IMR-90 (cell line): ENCODE measurements around the gene PES1. TPM values are rescaled to one million over a fixed set of nuclear protein-coding genes. Genes with fewer than 3 reads are reported as not detected.

Source experiments
- ATAC-seq: fragments of 200-7000 bp; cut with Tn5 transposase; 2 replicates; pipeline ENCODE4 v1.9.1; 2020; ENCODE audit warnings: low read depth, mild to moderate bottlenecking, moderate library complexity
- BruUV-seq: library from RNA; stranded (reverse); fragments of 400-500 nt; replicated peaks from 2 replicates; lab custom pipeline; 2021; lab: Mats Ljungman, UMichigan
- CTCF ChIA-PET: fragments of 300-600 bp; formaldehyde crosslinking; extraction: SDS; loops from one replicate; lab custom pipeline; 2021; ENCODE audit warnings: antibody characterized with exemption; lab: Yijun Ruan, JAX
- POLR2A ChIA-PET: fragments of 300-600 bp; sonication (Branson Sonifier 250); formaldehyde crosslinking; loops from one replicate; lab custom pipeline; 2022; ENCODE audit warnings: antibody characterized with exemption; ENCODE audit not compliant: unreplicated experiment; lab: Charles Lee
- DNase-seq: peaks from one replicate; pipeline ENCODE4 v3.0.0; 2013
- H2AFZ ChIP-seq: replicated peaks from 2 replicates; pipeline ENCODE3; 2013; ENCODE audit warnings: low read length, mild to moderate bottlenecking; ENCODE audit not compliant: poor library complexity
- H2AK5ac ChIP-seq: 2 replicates; pipeline ENCODE4 v1.6.1; 2013; ENCODE audit warnings: low read depth, low read length, inconsistent platforms
- H2AK9ac ChIP-seq: replicated peaks from 2 replicates; pipeline ENCODE3; 2013; ENCODE audit warnings: mild to moderate bottlenecking, low read depth, low read length, moderate library complexity; ENCODE audit not compliant: poor library complexity
- H2BK120ac ChIP-seq: 2 replicates; pipeline ENCODE4 v1.6.1; 2013; ENCODE audit warnings: low read depth, low read length, inconsistent platforms
- H2BK15ac ChIP-seq: 3 replicates; pipeline ENCODE4 v1.6.1; 2013; ENCODE audit warnings: low read depth, low read length, inconsistent platforms
- H2BK20ac ChIP-seq: 2 replicates; pipeline ENCODE4 v1.6.1; 2013; ENCODE audit warnings: low read depth, mild to moderate bottlenecking, inconsistent platforms, low read length, moderate library complexity
- H2BK5ac ChIP-seq: 2 replicates; pipeline ENCODE4 v1.6.1; 2013; ENCODE audit warnings: mild to moderate bottlenecking, low read depth, low read length, inconsistent platforms; ENCODE audit not compliant: poor library complexity, severe bottlenecking
- H3K14ac ChIP-seq: replicated peaks from 2 replicates; pipeline ENCODE4 v1.6.1; 2013; ENCODE audit warnings: low read depth, low read length, inconsistent platforms
- H3K18ac ChIP-seq: 2 replicates; pipeline ENCODE4 v1.6.1; 2013; ENCODE audit warnings: low read depth, low read length, control low read depth
- H3K23ac ChIP-seq: 2 replicates; pipeline ENCODE4 v1.6.1; 2013; ENCODE audit warnings: low read depth, low read length, inconsistent platforms
- H3K27ac ChIP-seq: 2 replicates; pipeline ENCODE4 v1.5.1; 2013; ENCODE audit warnings: mild to moderate bottlenecking, control low read depth, low read length; ENCODE audit not compliant: insufficient read depth
- H3K27me3 ChIP-seq: 2 replicates; pipeline ENCODE4 v1.6.1; 2013; ENCODE audit warnings: low read length; ENCODE audit not compliant: control insufficient read depth, insufficient read depth
- H3K36me3 ChIP-seq: 2 replicates; pipeline ENCODE4 v1.6.1; 2013; ENCODE audit warnings: low read length, mixed read lengths; ENCODE audit not compliant: control insufficient read depth, insufficient read depth
- H3K4ac ChIP-seq: 2 replicates; pipeline ENCODE4 v1.6.1; 2013; ENCODE audit warnings: low read depth, low read length, inconsistent platforms
- H3K4me1 ChIP-seq: 2 replicates; pipeline ENCODE4 v1.6.1; 2013; ENCODE audit warnings: low read length, mixed read lengths; ENCODE audit not compliant: control insufficient read depth, insufficient read depth
- H3K4me2 ChIP-seq: 2 replicates; pipeline ENCODE4 v1.6.1; 2013; ENCODE audit warnings: low read depth, mild to moderate bottlenecking, control low read depth, low read length, moderate library complexity
- H3K4me3 ChIP-seq: 2 replicates; pipeline ENCODE4 v1.5.1; 2013; ENCODE audit warnings: low read depth, mild to moderate bottlenecking, control low read depth, low read length, moderate library complexity; ENCODE audit not compliant: insufficient read depth
- H3K56ac ChIP-seq: 2 replicates; pipeline ENCODE4 v1.6.1; 2013; ENCODE audit warnings: low read length, inconsistent platforms; ENCODE audit not compliant: insufficient read depth; ENCODE audit errors: extremely low read depth
- H3K79me1 ChIP-seq, 2 experiments: 2 replicates each; pipeline ENCODE4 v1.6.1; 2013; ENCODE audit warnings: low read length in 2 of 2, inconsistent platforms in 1 of 2, low read depth in 1 of 2
- H3K9ac ChIP-seq: 2 replicates; pipeline ENCODE4 v1.6.1; 2013; ENCODE audit warnings: low read depth, low read length, control low read depth
- H3K9me1 ChIP-seq: 2 replicates; pipeline ENCODE4 v1.6.1; 2013; ENCODE audit warnings: low read length, inconsistent platforms; ENCODE audit not compliant: insufficient read depth
- H3K9me3 ChIP-seq: 2 replicates; pipeline ENCODE4 v1.6.1; 2013; ENCODE audit warnings: low read length; ENCODE audit not compliant: control insufficient read depth, insufficient read depth
- H4K20me1 ChIP-seq: 2 replicates; pipeline ENCODE4 v1.6.1; 2013; ENCODE audit warnings: low read length, inconsistent platforms; ENCODE audit not compliant: insufficient read depth
- H4K5ac ChIP-seq: 2 replicates; pipeline ENCODE4 v1.6.1; 2013; ENCODE audit warnings: mild to moderate bottlenecking, low read depth, low read length, control low read depth
- H4K8ac ChIP-seq, 2 experiments: 2 replicates each; pipeline ENCODE4 v1.6.1; 2013; ENCODE audit warnings: low read depth in 2 of 2, low read length in 2 of 2, control low read depth in 1 of 2, inconsistent platforms in 1 of 2
- H4K91ac ChIP-seq: 2 replicates; pipeline ENCODE4 v1.6.1; 2013; ENCODE audit warnings: low read depth, low read length, inconsistent platforms; ENCODE audit not compliant: insufficient read depth
- BHLHE40 ChIP-seq: fragments of 150-350 bp; IDR thresholded peaks from 2 replicates; pipeline ENCODE4 v1.6.1; 2016; ENCODE audit warnings: mild to moderate bottlenecking, low read depth, low read length
- CEBPB ChIP-seq: IDR thresholded peaks from 2 replicates; pipeline ENCODE4 v1.6.1; 2012; ENCODE audit warnings: low read depth, low read length, improper control_type of control experiment
- CHD1 ChIP-seq: IDR thresholded peaks from 2 replicates; pipeline ENCODE4 v1.6.1; 2012; ENCODE audit warnings: low read depth, low read length, improper control_type of control experiment
- CTCF ChIP-seq: conservative IDR thresholded peaks from 2 replicates; pipeline ENCODE4 v1.5.1; 2012; ENCODE audit warnings: mild to moderate bottlenecking, low read depth, low read length, improper control_type of control experiment
- ELK1 ChIP-seq: fragments of 150-350 bp; IDR thresholded peaks from 2 replicates; pipeline ENCODE4 v1.6.1; 2016; ENCODE audit warnings: low read depth, mild to moderate bottlenecking, low read length, moderate library complexity, borderline replicate concordance
- MAZ ChIP-seq: IDR thresholded peaks from 2 replicates; pipeline ENCODE4 v1.6.1; 2012; ENCODE audit warnings: low read depth, mild to moderate bottlenecking, low read length, improper control_type of control experiment, moderate library complexity, borderline replicate concordance
- NFE2L2 ChIP-seq: fragments of 150-350 bp; IDR thresholded peaks from 2 replicates; pipeline ENCODE4 v1.6.1; 2016; ENCODE audit warnings: low read depth, mild to moderate bottlenecking, low read length
- POLR2A ChIP-seq: IDR thresholded peaks from 2 replicates; pipeline ENCODE4 v1.6.1; 2012; ENCODE audit warnings: mild to moderate bottlenecking, low read depth, low read length
- RAD21 ChIP-seq: IDR thresholded peaks from 2 replicates; pipeline ENCODE4 v1.6.1; 2012; ENCODE audit warnings: low read length, improper control_type of control experiment
- RCOR1 ChIP-seq: IDR thresholded peaks from 2 replicates; pipeline ENCODE4 v1.6.1; 2012; ENCODE audit warnings: mild to moderate bottlenecking, low read length, improper control_type of control experiment; ENCODE audit not compliant: insufficient replicate concordance
- RFX5 ChIP-seq: IDR thresholded peaks from 2 replicates; pipeline ENCODE4 v1.8.0; 2012; ENCODE audit warnings: low read depth, mild to moderate bottlenecking, low read length, moderate library complexity
- SMC3 ChIP-seq: fragments of 150-350 bp; IDR thresholded peaks from 2 replicates; pipeline ENCODE4 v1.6.1; 2016; ENCODE audit warnings: low read depth, mild to moderate bottlenecking, antibody characterized with exemption, low read length, moderate library complexity
- USF2 ChIP-seq: fragments of 150-350 bp; IDR thresholded peaks from 2 replicates; pipeline ENCODE4 v1.6.1; 2017; ENCODE audit warnings: mild to moderate bottlenecking, antibody characterized with exemption, low read length, low read depth
- WGBS, 2 experiments: methylation state at CpG; one replicate each; pipeline versions ENCODE4 v1.1.5 to v1.1.7; 2013; ENCODE audit warnings: missing lambda C conversion rate in 2 of 2; ENCODE audit not compliant: insufficient read length in 1 of 2; ENCODE audit errors: extremely low coverage in 2 of 2; 5-methylcytosine and 5-hydroxymethylcytosine counted together
- dilution Hi-C: fragments of 300-500 bp; cut with HindIII; formaldehyde crosslinking; loops from one replicate; pipeline ENCODE4 v1.14.3; 2018; ENCODE audit warnings: low sequenced_read_pairs; ENCODE audit not compliant: unreplicated experiment
- in situ Hi-C: fragments of 300-500 bp; cut with MboI; formaldehyde crosslinking; loops from 3 replicates; pipeline ENCODE4 v1.14.3; 2019; ENCODE audit warnings: low sequenced_read_pairs, inconsistent platforms, mixed read lengths
- intact Hi-C: fragments of 100-400 bp; cut with micrococcal nuclease; formaldehyde crosslinking; loops from 2 replicates; pipeline ENCODE4 v1.10.0; 2022
- polyA plus RNA-seq, 3 experiments: library from polyadenylated mRNA; depleted of rRNA; stranded (reverse); fragments of >200 nt; gene quantifications; 2 replicates each; pipeline ENCODE4 v1.2.3, GENCODE V29; 2012; ENCODE audit warnings: low replicate concordance in 1 of 3
- total RNA-seq: library from RNA; depleted of rRNA; stranded (reverse); fragments of >200 nt; gene quantifications from 2 replicates; pipeline ENCODE4 v1.2.3, GENCODE V29; 2012

The PES1 gene
- total and polyA plus RNA-seq, 2 of the 4 experiments (the other 2 are of a cell fraction), result 120 to 142 TPM

GRCh38 chr22:30552719-30553118, 39.0 kb downstream of the PES1 start:
- DNase-seq (no peak), ATAC-seq (no peak)
- H3K4me3 ChIP-seq, result no peak overlapping the region
- in situ Hi-C loops (no loop called here), intact Hi-C loops (no loop called here), dilution Hi-C loops (no loop called here)
- no peak overlapping the region for H2BK5ac ChIP-seq
- no peak overlapping the region for H4K8ac ChIP-seq
- ChIA-PET CTCF (no interaction called here), POLR2A (no interaction called here)
- H3K27me3 ChIP-seq, result peaks cover 30% of the 10 kb centered on the region
- no peak overlapping the region for H3K23ac ChIP-seq
- no CpG with 5 or more reads among the region's 1 CpG for WGBS, 2 experiments
- no peak overlapping the region for H2AK9ac ChIP-seq
- H2BK15ac ChIP-seq, result no peak overlapping the region
- no peak overlapping the region for H3K4me2 ChIP-seq
- H2AK5ac ChIP-seq, result no peak overlapping the region
- no peak overlapping the region for H3K14ac ChIP-seq
- H3K36me3 ChIP-seq, result no peaks in the 10 kb centered on the region
- no peak overlapping the region for H4K5ac ChIP-seq
- H2AFZ ChIP-seq, result no peak overlapping the region
- TF ChIP-seq USF2 (no peak), BHLHE40 (no peak), CHD1 (no peak), RCOR1 (no peak), ELK1 (no peak), CTCF (no peak), MAZ (no peak), NFE2L2 (no peak), CEBPB (no peak), RAD21 (no peak), RFX5 (no peak), SMC3 (no peak), POLR2A (no peak)
- H3K9ac ChIP-seq, result no peak overlapping the region
- H4K91ac ChIP-seq, result no peak overlapping the region
- no peak overlapping the region for H3K4ac ChIP-seq
- H3K9me1 ChIP-seq, result no peaks in the 10 kb centered on the region
- BruUV-seq, result no TSS peak
- H3K56ac ChIP-seq, result no peak overlapping the region
- H3K4me1 ChIP-seq, result no peaks in the 10 kb centered on the region
- no peak overlapping the region for H2BK120ac ChIP-seq
- H3K79me1 ChIP-seq, result no peaks in the 10 kb centered on the region
- no peaks in the 10 kb centered on the region for H3K9me3 ChIP-seq
- H4K20me1 ChIP-seq, result no peaks in the 10 kb centered on the region
- no peak overlapping the region for H3K27ac ChIP-seq
- H3K18ac ChIP-seq, result no peak overlapping the region
- no peak overlapping the region for H2BK20ac ChIP-seq
